GM18519 (cell line): ENCODE measurements around the gene OR6K2.

Experiments used
- ATAC-seq: cut with Tn5 transposase; IDR thresholded peaks from one replicate; pipeline ENCODE4 v1.9.1; 2021; ENCODE audit warnings: mild to moderate bottlenecking, moderate library complexity; ENCODE audit not compliant: unreplicated experiment, low FRiP score

The OR6K2 gene

GRCh38 chr1:158686111-158687009 lies 14.1 kb downstream of the OR6K2 start, which contains the start of gene SPTA1:
Gene SPTA1, minus strand, starts transcription at chr1:158686715. Its CDS starts 198 bp downstream, at chr1:158686517.
- ATAC-seq: no peak

- ATAC-seq: no peak
These were observed 15.4 kb downstream of the OR6K2 start for GRCh38 chr1:158685085-158685484.

DNA sequence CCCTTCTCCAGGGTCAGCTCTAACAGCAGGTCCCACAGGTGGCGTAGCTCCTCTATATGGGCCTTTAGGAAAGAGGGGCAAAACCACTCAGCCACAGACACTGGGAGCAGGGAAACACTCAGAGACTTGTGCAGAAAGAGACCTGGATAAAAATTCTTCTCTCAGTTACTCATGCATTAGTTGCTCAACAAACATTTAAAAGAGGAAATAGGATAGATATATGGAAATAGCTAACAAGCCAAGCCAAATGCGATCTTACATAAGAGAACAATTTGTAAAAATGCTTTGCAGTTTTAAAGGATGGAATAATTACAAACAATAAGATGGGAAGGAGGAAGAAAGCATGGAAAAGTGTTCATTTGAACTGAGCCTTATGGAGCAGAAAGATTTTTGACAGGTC lies 18.8 kb downstream of the OR6K2 start:
- no peak for ATAC-seq

- ATAC-seq: no peak
These were observed 21.2 kb downstream of the OR6K2 start for GRCh38 chr1:158679289-158679688.

DNA sequence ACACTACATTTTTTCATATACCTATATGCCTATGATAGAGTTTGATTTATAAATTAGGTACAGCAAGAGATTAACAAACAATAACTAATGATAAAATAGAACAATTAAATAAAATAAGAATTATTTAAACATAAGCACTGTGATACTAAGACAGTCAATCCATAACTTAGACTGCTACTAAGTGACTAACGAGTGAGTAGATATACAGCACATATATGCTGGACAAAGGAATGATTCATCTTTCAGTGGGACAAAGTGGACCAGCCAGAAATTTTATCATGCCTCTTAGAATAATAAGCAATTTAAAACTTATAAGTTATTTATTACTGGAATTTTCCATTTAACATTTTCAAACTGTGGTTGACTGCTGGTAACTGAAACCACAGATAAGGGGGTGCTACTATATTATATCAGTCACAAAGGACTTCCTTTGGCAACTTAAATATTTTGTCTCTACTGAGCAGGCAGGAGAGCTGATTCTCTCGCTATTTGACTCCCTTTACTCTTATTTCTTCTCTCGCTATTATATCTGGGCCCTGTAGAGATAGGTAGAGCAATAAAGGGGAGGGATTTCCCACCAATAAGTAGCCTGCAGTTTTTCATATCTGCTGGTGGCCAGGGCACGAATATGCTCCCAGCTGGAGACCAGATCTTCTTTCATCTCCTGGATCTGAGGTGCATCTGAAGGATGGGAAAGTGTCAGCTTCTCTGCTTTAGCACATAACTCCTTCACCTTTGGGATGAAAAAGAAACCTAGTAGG lies 24.7 kb downstream of the OR6K2 start:
- ATAC-seq: no peak

DNA sequence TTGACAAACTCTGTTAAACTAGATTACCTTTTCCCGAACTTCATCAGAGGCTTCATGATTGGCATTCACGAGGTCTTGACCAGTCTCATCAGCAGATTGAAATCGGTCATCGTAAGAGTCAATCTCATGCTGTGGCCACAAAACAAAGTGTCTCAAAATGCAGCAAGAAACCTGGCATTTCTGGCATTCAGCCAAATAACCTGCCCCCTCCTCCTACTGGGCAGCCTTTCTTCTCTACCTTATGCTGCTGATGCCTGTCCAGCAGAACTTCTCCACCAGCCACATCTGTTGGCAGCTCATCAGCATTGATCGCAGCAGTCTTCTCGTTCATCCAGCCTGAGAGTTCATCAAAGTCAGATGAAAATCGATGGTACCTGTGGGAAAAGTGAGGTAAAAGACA lies 26.1 kb downstream of the OR6K2 start:
- no peak for ATAC-seq

- no peak for ATAC-seq
These were observed 34.4 kb downstream of the OR6K2 start for GRCh38 chr1:158666037-158666436.

GRCh38 chr1:158654571-158654970 lies 45.9 kb downstream of the OR6K2 start:
- no peak for ATAC-seq

GRCh38 chr1:158654086-158654485 lies 46.4 kb downstream of the OR6K2 start:
- no peak for ATAC-seq

GRCh38 chr1:158652721-158653334 lies 47.6 kb downstream of the OR6K2 start:
- no peak for ATAC-seq
